ENCODE data around the gene NANOS3. TPM values are rescaled to one million over a fixed set of nuclear protein-coding genes. Genes with fewer than 3 reads are reported as not detected.
A peak's percentile ranks its signal among the peaks of the same experiment; 100 is the strongest.

The NANOS3 gene
- total and polyA plus RNA-seq, 9 of the 15 experiments (the other 6 are each of a cell fraction or from before 2014, with no cell fraction given): not detected

- no peaks in the 10 kb centered on the region for H3K9me3 ChIP-seq (replicated peaks; ENCODE audit: control insufficient read depth, insufficient read depth, low read depth, low read length)
- no peak for FAIRE-seq
- CTCF ChIA-PET (ENCODE audit: low intra/inter-chr PET ratio): no interaction called here
Observed at GRCh38 chr19:13860679-13861391, 16.1 kb upstream of the NANOS3 start.

More at GRCh38 chr19:13860679-13861391, 16.1 kb upstream of the NANOS3 start:
- Histone ChIP-seq H3K79me2 (ENCODE audit: control insufficient read depth, insufficient read depth, low read length) (no peaks in the 10 kb centered on the region), H3K4me2 (ENCODE audit: insufficient read depth, low read length) (no peak overlapping the region), H4K20me1 (replicated peaks; ENCODE audit: control insufficient read depth, insufficient read depth, low read length) (no peaks in the 10 kb centered on the region), H3K27ac (ENCODE audit: extremely low read depth, low read depth, low read length) (0 out of 3 replicates have a peak overlapping the region, but pooled peaks have one; percentile 63), H3K4me3 (no peak overlapping the region), H3K9ac (ENCODE audit: insufficient read depth in 1 of 2, low read depth in 2 of 2, low read length in 2 of 2) (no peak overlapping the region), H2AFZ (ENCODE audit: low read depth, low read length) (peak overlapping the region; percentile 83; the same call in 1 of the 2 replicates), H3K27me3 (ENCODE audit: control insufficient read depth in 2 of 2, insufficient read depth in 2 of 2, low read length in 2 of 2) (peaks cover 6 to 9% of the 10 kb centered on the region in 2 experiments; a peak in 4 of 5 replicates), H3K36me3 (ENCODE audit: control insufficient read depth, insufficient read depth, low read length) (no peaks in the 10 kb centered on the region), H3K9me1 (ENCODE audit: control insufficient read depth, insufficient read depth, low read length) (no peaks in the 10 kb centered on the region), H3K4me1 (replicated peaks in 1 of 2; ENCODE audit: control insufficient read depth in 2 of 2, insufficient read depth in 2 of 2, low read length in 2 of 2) (peaks cover 12 to 26% of the 10 kb centered on the region in 2 experiments)
- TF ChIP-seq BCOR (IDR thresholded peaks at IDR 0.05): peak; percentile 41; the same call in 1 of the 2 replicates
- TF ChIP-seq ZNF121 (CRISPR knock-in tag; conservative IDR thresholded peaks at IDR 0.05): 0 out of 2 replicates have a peak, but pooled peaks have one; percentile 15
- TF ChIP-seq ZNF316 (IDR thresholded peaks at IDR 0.05): peak; percentile 76
- TF ChIP-seq KDM1A (IDR thresholded peaks at IDR 0.05): peak in 1 of 2 experiments; percentile 45; a peak in 1 of 4 replicates
- TF ChIP-seq L3MBTL2 (IDR thresholded peaks at IDR 0.05): no peak
- TF ChIP-seq RHOXF2B (CRISPR knock-in tag; conservative IDR thresholded peaks at IDR 0.05): no peak
- TF ChIP-seq, protein P1, sequence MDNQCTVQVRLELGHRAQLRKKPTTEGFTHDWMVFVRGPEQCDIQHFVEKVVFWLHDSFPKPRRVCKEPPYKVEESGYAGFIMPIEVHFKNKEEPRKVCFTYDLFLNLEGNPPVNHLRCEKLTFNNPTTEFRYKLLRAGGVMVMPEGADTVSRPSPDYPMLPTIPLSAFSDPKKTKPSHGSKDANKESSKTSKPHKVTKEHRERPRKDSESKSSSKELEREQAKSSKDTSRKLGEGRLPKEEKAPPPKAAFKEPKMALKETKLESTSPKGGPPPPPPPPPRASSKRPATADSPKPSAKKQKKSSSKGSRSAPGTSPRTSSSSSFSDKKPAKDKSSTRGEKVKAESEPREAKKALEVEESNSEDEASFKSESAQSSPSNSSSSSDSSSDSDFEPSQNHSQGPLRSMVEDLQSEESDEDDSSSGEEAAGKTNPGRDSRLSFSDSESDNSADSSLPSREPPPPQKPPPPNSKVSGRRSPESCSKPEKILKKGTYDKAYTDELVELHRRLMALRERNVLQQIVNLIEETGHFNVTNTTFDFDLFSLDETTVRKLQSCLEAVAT (IDR thresholded peaks at IDR 0.05): 0 out of 4 replicates have a peak, but pooled peaks of 1 of the 2 experiments have one; percentile 31
- no TSS peak for BruUV-seq (replicated peaks)
- intact Hi-C loops (cut with micrococcal nuclease) (loop anchor here (5.0 kb wide), 1 partner anchor 34 kb away; no protein-coding TSS in a partner anchor), in situ Hi-C loops (cut with MboI) (loop anchor here (5.0 kb wide), 2 partner anchors 74 to 254 kb away; no protein-coding TSS in a partner anchor)
- DNase-seq (ENCODE audit: extremely low read depth in 1 of 4, low spot score in 3 of 4): no peak
- no peak for ATAC-seq
- POLR2A ChIA-PET: interaction anchor here (0.7 to 1.1 kb wide), 2 partner anchors 86 to 245 kb away, joined by 3 read pairs; no protein-coding TSS in a partner anchor
- 81% methylated on average over 12 of the region's 13 CpGs for WGBS (ENCODE audit: insufficient coverage, low coverage, missing lambda C conversion rate)
